DMS153 treated with DMSO at 0.1 percent for 48 hours (cell line): ENCODE measurements around the gene TTLL8.

Experiments
- DNase-seq: peaks from one replicate; lab custom pipeline; 2025; ENCODE audit not compliant: unreplicated experiment; lab: John Stamatoyannopoulos, UW

The TTLL8 gene

DNA sequence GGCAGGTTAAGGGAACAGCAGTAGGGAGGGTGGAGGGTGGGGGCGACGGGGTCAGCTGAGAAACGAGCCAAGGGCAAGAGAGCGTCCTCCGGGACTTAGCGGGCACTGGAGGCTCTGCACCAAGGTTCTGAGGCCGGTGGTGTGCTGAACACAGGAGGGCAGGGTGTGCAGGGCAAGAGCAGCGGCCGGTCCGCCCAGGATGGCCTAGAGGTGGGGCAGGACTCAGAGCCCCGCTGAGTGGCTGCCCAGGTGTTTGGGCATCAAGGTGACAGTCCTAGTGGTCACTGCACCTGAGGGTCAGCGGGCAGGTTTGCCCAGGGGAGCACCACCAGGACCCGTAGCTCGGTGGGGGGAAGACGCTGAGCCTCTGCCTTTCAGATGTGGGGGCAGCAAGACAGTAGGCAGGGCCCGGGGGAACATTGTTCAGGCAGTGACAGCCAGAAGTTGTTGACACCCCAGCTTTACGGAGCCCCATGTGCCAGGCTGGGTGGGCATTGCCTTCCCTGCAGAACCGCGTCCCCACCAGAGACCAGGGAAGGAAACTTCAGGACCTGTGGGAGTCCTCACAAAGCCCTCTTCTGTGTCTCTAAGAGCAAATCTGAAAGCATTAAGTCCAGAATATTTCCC is 4.5 kb upstream of the TTLL8 start:
- no peak for DNase-seq

DNA sequence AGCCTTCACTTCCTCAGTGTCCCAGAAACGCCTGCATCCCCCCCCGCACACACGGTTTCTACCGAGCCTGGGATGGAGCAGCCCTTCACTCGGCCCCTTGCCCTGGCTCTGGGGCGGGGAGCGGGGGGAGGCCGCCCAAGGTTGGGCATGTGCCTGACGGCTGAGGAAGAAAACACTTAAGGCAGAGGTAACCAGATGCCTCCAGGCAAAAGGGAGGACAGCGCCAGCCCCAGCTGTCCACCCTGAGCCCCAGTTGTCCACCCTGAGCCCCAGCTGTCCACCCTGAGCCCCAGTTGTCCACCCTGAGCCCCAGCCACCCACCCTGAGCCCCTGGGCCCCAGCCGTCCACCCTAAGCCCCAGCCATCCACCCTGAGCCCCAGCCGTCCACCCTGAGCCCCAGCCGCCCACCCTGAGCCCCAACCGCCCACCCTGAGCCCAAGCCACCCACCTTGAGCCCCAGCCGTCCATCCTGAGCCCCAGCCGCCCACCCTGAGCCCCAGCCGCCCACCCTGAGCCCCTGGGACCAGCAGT is 3.8 kb upstream of the TTLL8 start:
- no peak for DNase-seq

DNA sequence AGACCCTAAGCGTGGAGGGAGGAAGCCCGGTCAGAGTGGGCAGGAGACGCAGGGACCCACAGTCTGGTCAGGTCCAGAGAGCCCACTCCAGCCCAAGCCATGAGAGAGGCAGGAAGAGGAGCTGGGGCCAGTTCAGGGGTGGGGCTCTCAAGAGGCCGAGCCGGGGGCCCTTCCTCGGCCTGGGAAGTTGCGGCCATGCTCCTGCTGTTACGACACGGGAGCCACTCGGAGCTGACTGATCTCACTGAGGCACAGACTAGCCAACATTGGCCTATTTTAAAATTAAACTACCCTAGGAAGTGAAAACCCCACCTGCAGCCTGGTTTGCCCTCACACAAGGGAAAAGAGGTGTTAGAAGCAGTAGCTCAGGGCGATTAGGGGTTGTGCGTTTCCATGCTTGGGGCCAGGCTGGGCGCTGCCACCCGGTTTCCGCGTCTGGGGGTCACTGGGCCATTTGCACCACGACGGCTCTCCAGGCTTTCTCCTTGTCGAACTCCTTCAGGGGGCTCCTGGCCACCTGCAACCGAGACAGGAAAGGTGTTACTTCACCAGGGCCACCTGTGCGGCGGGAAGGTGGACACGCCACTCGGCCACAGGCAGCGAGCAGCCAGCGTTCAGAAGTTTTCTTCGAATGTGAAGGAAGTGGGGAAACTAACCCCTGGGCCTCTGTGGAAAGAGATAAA is 3.2 kb upstream of the TTLL8 start:
- DNase-seq: no peak

DNA sequence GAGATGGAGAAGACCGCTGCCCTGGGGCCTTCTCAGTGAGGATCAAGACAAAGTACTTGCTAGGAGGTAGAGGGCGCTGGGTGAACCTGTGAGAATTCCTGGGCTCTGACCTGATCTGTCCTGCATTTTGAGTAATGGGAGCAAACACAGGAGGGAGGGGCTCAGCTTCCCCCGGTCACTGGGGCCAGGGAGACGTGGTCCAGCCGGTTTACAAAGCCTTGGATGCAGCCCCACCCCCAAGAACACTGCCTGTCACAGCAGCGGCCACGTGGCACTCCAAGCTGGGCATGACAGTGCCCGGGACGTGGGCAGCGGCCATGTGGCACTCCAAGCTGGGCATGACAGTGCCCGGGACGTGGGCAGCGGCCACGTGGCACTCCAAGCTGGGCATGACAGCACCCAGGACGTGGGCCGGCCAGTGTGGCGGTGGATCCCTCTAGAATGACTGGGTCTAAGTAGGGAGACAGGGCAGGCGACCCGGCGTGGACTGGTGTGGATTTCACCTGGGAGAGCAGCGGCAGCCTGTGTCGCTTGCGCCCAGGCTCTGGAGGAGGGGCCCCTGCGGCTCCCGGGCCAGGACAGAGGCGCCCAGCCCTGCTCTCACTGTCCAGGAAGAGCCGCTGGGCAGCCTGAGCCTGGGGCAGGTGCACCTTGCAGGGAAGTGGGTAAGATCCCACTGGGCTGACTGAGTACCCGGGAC is 2.5 kb upstream of the TTLL8 start:
- DNase-seq: no peak

DNA sequence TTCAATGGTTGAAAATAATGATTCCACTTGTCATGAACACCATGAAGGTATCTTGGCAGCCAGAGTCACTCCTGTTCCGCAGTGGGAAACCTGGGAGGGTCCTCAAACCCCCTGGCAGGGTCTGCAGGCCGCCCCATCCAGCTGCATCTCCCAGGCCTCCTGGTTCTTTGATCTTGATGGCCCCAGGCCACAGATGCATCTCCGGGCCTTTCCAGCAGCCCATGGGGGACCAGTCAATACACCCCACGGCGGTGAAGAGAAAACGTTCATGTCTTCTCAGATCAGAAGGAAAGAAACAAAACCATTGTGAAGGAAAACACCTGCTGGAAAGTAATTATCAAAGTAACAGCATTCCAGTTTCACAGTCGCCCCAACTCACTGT is 1.8 kb upstream of the TTLL8 start:
- DNase-seq: no peak

DNA sequence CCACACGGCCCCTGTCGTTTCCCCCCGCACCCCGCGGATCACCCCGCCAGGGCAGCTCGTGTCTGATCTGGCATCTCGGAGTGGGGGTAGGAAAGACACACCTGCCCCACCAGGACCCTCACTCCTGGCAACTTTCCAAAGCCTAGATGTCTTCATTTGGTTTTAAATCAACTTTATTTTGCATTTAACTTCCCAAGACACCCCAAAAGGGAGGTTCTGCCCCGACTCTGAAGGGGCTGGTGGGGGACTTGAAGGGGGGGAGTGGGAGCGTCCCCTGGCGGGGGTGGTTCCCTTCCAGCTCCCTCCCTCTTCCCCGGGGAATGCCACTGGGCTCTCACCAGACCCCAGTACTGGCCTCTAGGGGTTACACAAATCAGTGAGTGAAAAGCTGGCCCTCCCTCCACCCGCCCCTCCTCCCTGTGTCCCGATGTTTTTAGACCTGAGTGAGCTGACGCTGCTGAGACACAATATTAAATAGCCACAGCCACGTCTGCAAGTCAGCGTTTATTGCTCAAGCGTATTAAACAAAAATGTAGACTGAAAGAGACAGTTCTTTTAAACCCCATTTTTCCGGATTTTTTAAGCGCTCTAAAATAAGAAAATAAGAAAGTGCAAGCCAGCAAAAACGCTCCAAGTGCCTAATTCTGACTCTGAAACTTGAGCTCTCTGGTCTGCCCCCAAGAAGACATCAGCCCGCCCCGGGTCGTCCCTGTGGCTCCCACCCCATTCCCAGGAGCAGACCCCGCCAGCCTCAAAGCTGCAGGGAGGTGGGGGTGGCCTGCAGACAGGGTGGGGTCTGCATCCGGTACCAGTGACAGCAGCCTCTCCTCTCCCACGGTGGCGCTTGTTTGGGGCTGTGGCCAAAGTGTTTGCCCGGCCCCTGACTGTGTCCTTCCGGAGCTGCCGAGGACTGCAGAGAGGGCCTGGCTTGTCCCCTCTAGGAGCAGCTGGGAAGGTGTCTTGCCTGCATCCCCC is 1.1 kb upstream of the TTLL8 start:
- no peak for DNase-seq

DNA sequence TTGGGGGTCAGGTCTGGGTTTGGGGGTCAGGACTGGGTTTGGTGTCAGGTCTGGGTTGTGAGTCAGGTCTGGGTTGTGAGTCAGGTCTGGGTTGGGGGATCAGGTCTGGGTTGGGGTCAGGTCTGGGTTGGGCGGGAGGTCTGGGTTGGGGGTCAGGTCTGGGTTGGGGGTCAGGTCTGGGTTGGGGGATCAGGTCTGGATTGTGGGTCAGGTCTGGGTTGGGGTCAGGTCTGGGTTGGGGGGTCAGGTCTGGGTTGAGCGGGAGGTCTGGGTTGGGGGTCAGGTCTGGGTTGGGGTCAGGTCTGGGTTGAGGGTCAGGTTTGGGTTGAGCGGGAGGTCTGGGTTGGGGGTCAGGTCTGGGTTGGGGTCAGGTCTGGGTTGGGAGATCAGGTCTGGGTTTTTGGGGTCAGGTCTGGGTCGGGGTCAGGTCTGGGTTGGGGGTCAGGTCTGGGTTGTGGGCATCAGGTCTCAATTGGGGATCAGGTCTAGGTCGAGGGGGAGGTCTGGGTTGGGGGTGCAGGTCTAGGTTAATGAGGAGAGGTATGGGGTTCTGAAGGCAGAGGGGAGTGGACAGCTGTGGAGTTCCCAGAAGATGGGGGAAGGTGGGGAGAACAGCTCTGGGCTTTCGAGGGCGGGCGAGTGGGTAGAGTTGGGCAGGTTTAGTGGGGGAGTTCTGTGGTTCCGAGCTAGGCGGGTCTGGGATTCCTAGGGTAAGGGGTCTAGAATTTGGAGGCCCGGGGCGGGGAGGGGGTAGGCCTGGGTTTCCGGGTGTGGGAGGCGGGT is 629 bp downstream of the TTLL8 start:
- no peak for DNase-seq

DNA sequence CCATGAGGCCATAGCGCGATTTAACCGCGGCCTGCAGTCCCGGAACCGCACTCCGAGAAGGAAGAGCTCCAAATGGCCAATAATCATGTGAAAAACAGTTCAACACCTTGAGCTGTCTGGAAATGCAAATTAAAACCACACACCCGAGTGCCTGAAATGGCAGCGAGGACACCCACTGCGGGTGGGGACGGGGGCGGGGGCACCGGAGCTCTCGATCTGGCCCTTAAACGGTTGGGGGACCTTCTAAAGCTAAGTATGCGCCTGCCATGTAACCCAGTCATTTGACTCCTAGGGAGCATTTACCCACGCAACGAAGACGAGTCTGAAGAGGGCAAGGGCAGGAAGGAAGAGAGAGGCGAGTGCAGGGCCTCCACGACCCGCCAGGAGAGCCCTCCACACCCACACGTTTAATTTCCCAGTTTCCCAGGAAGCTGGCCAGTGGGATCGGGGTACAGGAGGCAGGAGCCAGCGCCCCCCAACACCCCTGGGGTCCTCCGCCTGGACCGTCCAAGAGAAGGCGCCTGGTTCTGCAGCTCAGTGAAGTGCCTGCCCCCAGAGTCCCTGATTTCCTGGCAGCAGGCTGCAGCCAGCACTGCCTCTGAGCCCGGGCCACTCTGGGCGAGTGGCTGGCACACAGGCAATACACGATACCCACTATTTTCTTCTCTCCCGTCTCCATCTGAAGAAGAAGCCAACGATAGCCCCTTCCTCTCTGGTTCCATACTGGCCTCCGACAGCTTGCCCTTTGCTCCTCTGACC is 1.7 kb downstream of the TTLL8 start:
- DNase-seq: no peak

DNA sequence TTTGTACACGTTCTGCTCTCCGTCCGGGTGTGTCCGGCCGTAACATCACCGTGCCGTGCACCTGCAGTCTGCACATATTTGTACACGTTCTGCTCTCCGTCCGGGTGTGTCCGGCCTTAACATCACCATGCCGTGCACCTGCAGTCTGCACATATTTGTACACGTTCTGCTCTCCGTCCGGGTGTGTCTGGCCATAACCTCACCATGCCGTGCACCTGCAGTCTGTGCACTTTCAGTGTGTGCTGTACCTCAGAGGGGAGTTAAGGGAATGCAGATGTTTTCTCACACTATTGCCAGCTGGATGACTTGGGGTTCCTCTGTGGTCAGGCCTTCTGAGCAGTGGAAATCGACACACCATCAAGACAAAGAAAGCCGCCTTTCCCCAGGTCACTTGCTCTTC is 4.2 kb downstream of the TTLL8 start:
- no peak for DNase-seq

DNA sequence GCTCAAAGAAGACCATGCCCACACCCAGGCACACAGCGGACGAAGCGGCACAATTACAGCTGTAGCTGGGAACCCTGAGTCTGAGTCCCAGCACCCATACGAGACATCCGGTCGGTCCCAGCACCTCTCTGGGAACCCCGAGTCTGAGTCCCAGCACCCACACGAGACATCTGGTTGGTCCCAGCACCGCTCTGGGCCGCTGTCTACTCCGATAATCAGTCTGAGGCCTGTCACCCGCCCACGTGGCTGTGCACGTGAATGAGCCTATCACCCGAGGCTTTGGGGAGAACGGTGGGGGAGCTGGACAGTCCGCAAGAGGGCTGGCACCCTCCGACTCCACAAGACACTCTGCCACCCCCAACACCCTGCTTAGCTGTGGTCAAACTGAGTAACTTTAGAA is 6.2 kb downstream of the TTLL8 start:
- no peak for DNase-seq

DNA sequence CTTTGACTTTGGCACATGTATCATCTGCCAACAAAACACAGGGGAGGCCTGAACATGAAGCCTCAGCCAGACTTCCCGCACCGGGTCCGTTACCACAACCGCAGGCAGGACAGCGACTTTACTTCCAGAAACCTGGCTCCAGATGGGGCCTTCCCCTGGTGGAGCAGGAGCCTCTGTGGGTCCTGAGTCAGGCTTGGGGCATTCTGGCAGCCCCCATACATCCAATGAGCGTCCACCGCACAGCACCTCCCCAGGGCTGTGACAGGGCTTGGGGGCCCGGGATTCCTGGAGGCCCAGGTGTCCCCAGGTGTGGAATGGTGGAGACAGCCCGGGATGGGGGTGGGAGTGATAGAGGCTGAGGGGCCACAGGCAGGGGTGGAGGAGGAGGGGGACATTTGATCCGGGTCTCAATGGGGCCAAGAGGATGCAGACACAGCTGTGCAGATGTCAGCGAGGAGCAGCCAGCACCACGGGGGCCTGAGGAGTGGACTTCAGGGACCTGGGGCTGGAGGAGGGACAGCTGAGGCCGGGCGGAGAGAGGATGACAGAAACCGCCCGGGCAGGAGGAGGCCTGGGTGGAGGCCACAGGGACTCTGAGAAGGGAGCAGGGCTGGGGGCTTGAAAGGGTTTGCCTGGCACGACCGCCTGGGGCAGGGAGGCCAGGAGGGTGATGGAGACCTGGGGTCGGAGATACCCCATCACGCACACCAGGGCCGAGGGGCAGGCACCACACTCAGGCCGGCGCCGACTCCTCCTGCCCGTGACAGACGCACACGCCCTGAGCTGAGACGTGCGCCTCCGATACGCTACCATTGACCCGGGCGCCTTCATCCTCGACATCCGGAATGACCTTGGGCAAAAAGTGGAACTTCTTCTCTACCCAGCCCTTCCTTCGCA is 8.6 kb downstream of the TTLL8 start:
- no peak for DNase-seq

DNA sequence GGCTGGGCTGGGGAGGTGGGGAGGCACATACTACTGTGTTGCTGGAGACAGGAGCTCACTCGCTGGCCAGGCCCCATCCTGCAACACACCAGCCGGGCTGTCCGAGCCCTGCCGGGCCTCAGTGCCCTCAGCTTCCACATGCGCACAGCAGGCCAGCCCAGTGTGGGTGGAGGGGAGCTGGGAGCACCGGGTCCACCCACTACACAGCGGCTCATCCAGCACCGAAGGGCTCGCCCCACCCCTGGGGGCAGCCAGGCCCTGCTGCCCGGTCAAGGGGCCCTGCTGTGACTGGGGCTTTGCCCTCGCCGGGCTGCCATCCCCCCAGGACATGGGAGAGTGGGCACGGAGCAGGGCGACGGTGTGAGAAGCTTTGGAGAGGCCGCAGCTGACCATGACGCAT is 9.3 kb downstream of the TTLL8 start:
- DNase-seq: no peak

DNA sequence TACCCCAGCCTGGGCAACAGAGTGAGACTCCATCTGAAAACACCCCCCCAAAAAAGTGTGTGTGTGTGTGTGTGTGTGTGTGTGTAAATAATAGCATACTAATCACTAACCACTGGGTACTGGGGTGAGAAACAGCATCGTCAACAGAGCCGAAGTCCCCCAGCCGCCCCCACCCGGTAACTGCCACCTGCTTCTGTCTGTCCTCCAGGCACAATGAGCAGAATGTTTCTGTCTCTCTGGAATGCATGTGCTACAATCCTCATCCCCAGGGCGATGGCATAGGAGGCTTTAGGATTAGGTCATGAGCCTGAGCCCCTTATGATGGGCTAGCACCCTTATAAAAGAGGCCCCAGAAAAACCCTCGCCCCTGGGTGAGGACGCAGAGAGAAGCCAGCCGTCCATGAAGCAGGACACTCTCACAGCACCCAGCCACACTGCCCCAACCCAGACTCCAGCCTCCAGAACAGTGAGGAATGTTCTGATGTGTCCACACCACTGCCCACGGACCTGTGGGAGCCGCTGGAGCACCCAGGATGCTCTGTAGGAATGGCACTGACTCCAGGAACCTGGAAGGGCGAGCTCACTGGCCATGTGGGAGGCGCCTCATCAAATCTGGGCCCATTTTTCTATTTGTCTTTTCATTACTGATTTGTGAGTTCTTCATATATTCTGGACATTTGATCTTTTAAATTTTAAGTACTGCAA is 9.9 kb downstream of the TTLL8 start:
- no peak for DNase-seq

DNA sequence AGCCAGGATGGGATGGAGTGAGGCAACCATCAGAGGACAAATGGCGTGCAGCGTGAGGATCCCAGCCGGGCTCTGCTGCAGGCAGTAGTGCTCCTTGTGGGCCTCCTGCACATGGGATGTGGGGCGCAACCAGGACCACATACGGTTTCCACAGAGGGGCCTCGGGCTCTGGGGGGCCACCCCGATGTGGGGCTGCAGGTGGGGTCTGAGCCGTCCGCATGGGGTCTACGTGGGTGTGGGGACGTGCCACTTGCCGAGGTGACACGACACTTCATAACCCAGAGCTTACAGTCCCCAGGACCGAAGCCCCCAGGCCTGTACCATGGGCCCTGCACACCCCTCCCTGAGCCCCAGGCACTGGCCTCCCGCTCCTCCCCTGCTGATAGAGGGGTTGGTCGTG is 10.8 kb downstream of the TTLL8 start:
- DNase-seq: no peak

DNA sequence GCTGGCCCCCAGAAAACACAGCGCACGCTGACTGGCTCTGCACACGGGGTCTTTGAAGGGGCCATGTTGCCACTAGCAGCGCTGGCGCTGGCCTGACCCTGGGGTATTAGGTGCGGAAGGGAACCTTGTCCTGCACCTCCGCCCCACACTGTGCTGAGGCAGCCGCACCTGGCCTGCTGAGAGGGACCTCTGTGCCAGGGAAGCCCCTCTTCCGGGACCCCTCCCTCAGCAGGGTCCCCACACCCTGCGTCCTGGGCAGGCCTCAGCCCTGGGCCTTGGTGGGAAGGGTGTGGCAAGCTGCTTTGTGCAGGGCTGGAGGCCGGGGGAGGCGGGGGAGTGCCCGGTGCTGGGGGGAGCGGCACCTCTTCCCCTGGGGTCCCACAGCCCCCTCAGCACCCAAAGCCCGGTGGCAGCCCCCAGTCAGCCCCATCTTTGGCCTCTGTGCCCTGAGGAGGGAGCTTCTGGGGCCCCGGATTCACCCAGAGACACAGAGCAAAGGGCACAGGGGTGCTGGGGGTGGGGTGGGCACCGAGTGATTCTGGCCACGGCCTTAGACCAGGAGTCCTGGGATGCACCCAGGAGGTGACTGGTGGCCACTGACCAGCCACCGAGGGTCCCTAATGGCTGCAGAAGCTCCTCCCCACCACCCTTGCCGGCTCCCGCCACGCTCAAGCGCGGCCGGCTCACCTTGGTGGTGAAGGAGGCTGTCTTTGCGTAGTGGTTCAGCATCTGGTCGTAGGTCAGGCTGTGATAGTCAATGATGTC is 11.4 kb downstream of the TTLL8 start:
- DNase-seq: no peak

DNA sequence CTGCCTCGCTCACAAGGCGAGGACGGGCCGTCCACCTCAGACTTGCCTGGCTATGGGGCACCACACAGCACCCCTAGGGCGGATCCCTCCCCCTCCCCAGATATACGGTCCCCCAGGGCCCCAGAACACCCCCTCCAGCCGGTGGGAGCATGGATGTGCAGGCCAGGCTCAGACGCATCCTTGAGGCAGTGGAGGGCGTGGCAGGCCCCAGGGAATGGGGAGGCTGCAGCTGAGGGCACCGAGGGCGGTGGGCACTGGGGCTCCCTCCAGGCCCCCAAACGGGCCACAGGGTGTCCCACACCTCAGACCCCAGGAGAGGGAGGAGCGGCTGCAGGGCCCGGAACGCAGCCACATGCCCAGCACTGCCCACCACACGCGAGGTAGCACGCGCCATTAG is 12.1 kb downstream of the TTLL8 start:
- DNase-seq: no peak
